ENCODE measurements around the gene CTIF. TPM values are rescaled to one million over a fixed set of nuclear protein-coding genes. Genes with fewer than 3 reads are reported as not detected.

The CTIF gene
- total and polyA plus RNA-seq, 11 donors = 21.2 to 93.0 (median 68.0) TPM

GRCh38 chr18:48601343-48601742 is 62.5 kb downstream of the CTIF start:
- no peaks in the 10 kb centered on the region for H3K36me3 ChIP-seq
- intact Hi-C loops (cut with DNase I) = loop anchor here in 1 of 10 donors (5.0 kb wide), 1 partner anchor 59 kb away; no protein-coding TSS in a partner anchor
- H3K27ac ChIP-seq = peak overlapping the region in 5 of 12 donors; percentile 48 to 70 (median 51)
- no peak for ATAC-seq
- TF ChIP-seq CTCF (IDR thresholded peaks at IDR 0.05) (no peak), POLR2A (IDR thresholded peaks at IDR 0.05) (no peak)
- H3K4me1 ChIP-seq = peaks cover 0 to 52% (median 30%) of the 10 kb centered on the region in 12 donors
- no peak for DNase-seq
- no peak overlapping the region for H3K4me3 ChIP-seq
- 78 to 91% (median 86%) methylated on average over 4 of the region's 4 CpGs for WGBS, 4 donors
- no peaks in the 10 kb centered on the region for H3K27me3 ChIP-seq
- no peaks in the 10 kb centered on the region for H3K9me3 ChIP-seq

- 79 to 98% (median 95%) methylated on average over 3 of the region's 3 CpGs for WGBS, 4 donors
These were observed 64.0 kb downstream of the CTIF start for GRCh38 chr18:48602759-48603390.

GRCh38 chr18:48605408-48605845 is 66.6 kb downstream of the CTIF start:
- Histone ChIP-seq H3K4me1 (peaks cover 3 to 53% (median 29%) of the 10 kb centered on the region in 12 donors), H3K27me3 (no peaks in the 10 kb centered on the region), H3K9me3 (no peaks in the 10 kb centered on the region), H3K36me3 (no peaks in the 10 kb centered on the region), H3K27ac (no peak overlapping the region), H3K4me3 (no peak overlapping the region)
- 70 to 91% (median 78%) methylated on average over 2 to 3 of the region's 3 CpGs for WGBS, 4 donors
- TF ChIP-seq CTCF (IDR thresholded peaks at IDR 0.05) = peak in 2 of 12 donors; percentile 10
- TF ChIP-seq POLR2A (IDR thresholded peaks at IDR 0.05) = no peak
- DNase-seq = no peak
- ATAC-seq = no peak
- intact Hi-C loops (cut with DNase I) = loop anchor here in 2 of 10 donors (5.0 kb wide), 2 partner anchors 63 to 68 kb away; partner anchors contain the start of gene CTIF (in 1 of the 2)

More at GRCh38 chr18:48602759-48603390, 64.0 kb downstream of the CTIF start:
- H3K4me3 ChIP-seq = no peak overlapping the region
- no peak overlapping the region for H3K27ac ChIP-seq
- TF ChIP-seq CTCF (IDR thresholded peaks at IDR 0.05) = no peak
- TF ChIP-seq POLR2A (IDR thresholded peaks at IDR 0.05) = no peak
- intact Hi-C loops (cut with DNase I) = loop anchor here in 1 of 10 donors (5.0 kb wide), 1 partner anchor 61 kb away; no protein-coding TSS in a partner anchor
- ATAC-seq (no peak), DNase-seq (no peak)
- H3K4me1 ChIP-seq = peaks cover 3 to 58% (median 39%) of the 10 kb centered on the region in 12 donors
- H3K27me3 ChIP-seq = no peaks in the 10 kb centered on the region
- H3K9me3 ChIP-seq = no peaks in the 10 kb centered on the region
- H3K36me3 ChIP-seq = no peaks in the 10 kb centered on the region

Measured in heart left ventricle (tissue), 16 donors.